ENCODE results near the gene MTERF2. TPM values are rescaled to one million over a fixed set of nuclear protein-coding genes. Genes with fewer than 3 reads are reported as not detected.

The MTERF2 gene
- total and polyA plus RNA-seq, 4 donors: 6.4 to 18.9 (median 13.7) TPM

DNA sequence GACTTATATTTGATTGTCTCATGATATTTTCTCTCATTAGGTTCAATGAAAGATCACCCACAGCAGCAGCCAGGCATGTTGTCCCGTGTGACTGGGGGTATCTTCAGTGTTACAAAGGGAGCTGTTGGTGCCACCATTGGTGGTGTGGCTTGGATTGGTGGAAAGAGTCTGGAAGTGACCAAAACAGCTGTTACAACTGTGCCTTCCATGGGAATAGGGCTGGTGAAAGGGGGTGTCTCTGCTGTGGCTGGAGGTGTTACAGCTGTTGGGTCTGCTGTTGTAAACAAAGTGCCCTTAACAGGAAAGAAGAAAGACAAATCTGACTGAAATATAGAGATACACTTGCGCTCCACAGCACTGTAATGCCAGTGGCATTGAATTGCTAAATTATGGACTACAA, 15.9 kb downstream of the MTERF2 start:
- WGBS: 98% methylated on average over 2 of the region's 2 CpGs
- H3K27ac ChIP-seq (ENCODE audit: low read depth in 1 of 2, low read length in 2 of 2): no peak overlapping the region
- no peaks in the 10 kb centered on the region for H3K27me3 ChIP-seq (ENCODE audit: control insufficient read depth in 4 of 4, insufficient read depth in 4 of 4, low read length in 3 of 4)
- H3K4me3 ChIP-seq (ENCODE audit: low read depth in 1 of 3, low read length in 3 of 3): no peak overlapping the region
- peaks cover 8 to 23% (median 11%) of the 10 kb centered on the region in 4 donors for H3K4me1 ChIP-seq (ENCODE audit: control insufficient read depth in 4 of 4, insufficient read depth in 4 of 4, low read length in 3 of 4)
- no peak for TF ChIP-seq FOXA2 (IDR thresholded peaks at IDR 0.05)
- DNase-seq (ENCODE audit: low spot score): no peak
- H3K9ac ChIP-seq (ENCODE audit: low read depth in 1 of 2, low read length in 2 of 2): no peak overlapping the region
- no peaks in the 10 kb centered on the region for H3K9me3 ChIP-seq (ENCODE audit: control insufficient read depth in 4 of 4, low read length in 3 of 4)
- peaks cover 6 to 18% (median 16%) of the 10 kb centered on the region in 4 donors for H3K36me3 ChIP-seq (ENCODE audit: control insufficient read depth in 4 of 4, insufficient read depth in 3 of 4, low read depth in 1 of 4, low read length in 3 of 4)

- H3K4me1 ChIP-seq (ENCODE audit: control insufficient read depth in 4 of 4, insufficient read depth in 4 of 4, low read length in 3 of 4): peaks cover 0 to 7% (median 3%) of the 10 kb centered on the region in 4 donors
- no peak overlapping the region for H3K9ac ChIP-seq (ENCODE audit: low read depth in 1 of 2, low read length in 2 of 2)
- no peak for TF ChIP-seq HNF4G (IDR thresholded peaks at IDR 0.05)
- no peak for DNase-seq (ENCODE audit: low spot score)
- 95% methylated on average over 2 of the region's 2 CpGs for whole genome bisulfite sequencing
- H3K9me3 ChIP-seq (ENCODE audit: control insufficient read depth in 4 of 4, low read length in 3 of 4): no peaks in the 10 kb centered on the region
- no peaks in the 10 kb centered on the region for H3K27me3 ChIP-seq (ENCODE audit: control insufficient read depth in 4 of 4, insufficient read depth in 4 of 4, low read length in 3 of 4)
- peaks cover 2 to 12% (median 10%) of the 10 kb centered on the region in 4 donors for H3K36me3 ChIP-seq (ENCODE audit: control insufficient read depth in 4 of 4, insufficient read depth in 3 of 4, low read depth in 1 of 4, low read length in 3 of 4)
- H3K27ac ChIP-seq (ENCODE audit: low read depth in 1 of 2, low read length in 2 of 2): no peak overlapping the region
- H3K4me3 ChIP-seq (ENCODE audit: low read depth in 1 of 3, low read length in 3 of 3): no peak overlapping the region
These were observed 22.4 kb downstream of the MTERF2 start for GRCh38 chr12:106964526-106964925.

DNA sequence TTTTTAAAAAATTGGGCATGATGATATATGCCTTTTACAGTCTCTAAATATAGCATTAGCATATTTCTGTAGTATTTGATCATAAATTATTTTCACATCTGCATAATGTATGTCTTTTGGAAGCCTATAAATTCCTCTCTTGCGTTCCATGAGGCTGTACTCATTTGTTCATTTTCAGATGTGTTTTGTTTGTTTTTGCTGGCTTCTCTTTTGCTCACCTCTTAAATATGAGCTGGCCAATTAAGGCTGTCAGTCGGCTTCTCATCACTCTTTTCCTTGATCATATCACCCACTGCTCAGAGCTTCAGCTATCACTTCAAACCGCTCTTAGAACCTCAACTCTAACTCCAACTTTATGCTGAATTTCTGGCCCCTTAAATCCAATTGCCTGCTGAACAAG, 24.7 kb downstream of the MTERF2 start:
- Histone ChIP-seq H3K27ac (ENCODE audit: low read depth in 1 of 2, low read length in 2 of 2) (no peak overlapping the region), H3K27me3 (ENCODE audit: control insufficient read depth in 4 of 4, insufficient read depth in 4 of 4, low read length in 3 of 4) (no peaks in the 10 kb centered on the region), H3K36me3 (ENCODE audit: control insufficient read depth in 4 of 4, insufficient read depth in 3 of 4, low read depth in 1 of 4, low read length in 3 of 4) (peaks cover 2 to 3% (median 3%) of the 10 kb centered on the region in 4 donors), H3K4me3 (ENCODE audit: low read depth in 1 of 3, low read length in 3 of 3) (no peak overlapping the region), H3K4me1 (ENCODE audit: control insufficient read depth in 4 of 4, insufficient read depth in 4 of 4, low read length in 3 of 4) (peaks cover 6 to 10% (median 7%) of the 10 kb centered on the region in 4 donors), H3K9me3 (ENCODE audit: control insufficient read depth in 4 of 4, low read length in 3 of 4) (no peaks in the 10 kb centered on the region), H3K9ac (ENCODE audit: low read depth in 1 of 2, low read length in 2 of 2) (no peak overlapping the region)
- no peak for DNase-seq (ENCODE audit: low spot score)
- TF ChIP-seq JUND (IDR thresholded peaks at IDR 0.05) (no peak), HNF4A (conservative IDR thresholded peaks at IDR 0.05) (no peak), RXRA (IDR thresholded peaks at IDR 0.05) (no peak), SP1 (IDR thresholded peaks at IDR 0.05) (no peak), GABPA (IDR thresholded peaks at IDR 0.05 in 1 of 2, conservative IDR thresholded peaks at IDR 0.05 in 1 of 2) (no peak), NR2F2 (IDR thresholded peaks at IDR 0.05) (no peak), YY1 (IDR thresholded peaks at IDR 0.05) (no peak), FOXA1 (IDR thresholded peaks at IDR 0.05) (no peak), EGR1 (IDR thresholded peaks at IDR 0.05; ENCODE audit: low read depth in 2 of 2) (no peak), ZBTB33 (IDR thresholded peaks at IDR 0.05) (no peak)
- TF ChIP-seq, protein P1, sequence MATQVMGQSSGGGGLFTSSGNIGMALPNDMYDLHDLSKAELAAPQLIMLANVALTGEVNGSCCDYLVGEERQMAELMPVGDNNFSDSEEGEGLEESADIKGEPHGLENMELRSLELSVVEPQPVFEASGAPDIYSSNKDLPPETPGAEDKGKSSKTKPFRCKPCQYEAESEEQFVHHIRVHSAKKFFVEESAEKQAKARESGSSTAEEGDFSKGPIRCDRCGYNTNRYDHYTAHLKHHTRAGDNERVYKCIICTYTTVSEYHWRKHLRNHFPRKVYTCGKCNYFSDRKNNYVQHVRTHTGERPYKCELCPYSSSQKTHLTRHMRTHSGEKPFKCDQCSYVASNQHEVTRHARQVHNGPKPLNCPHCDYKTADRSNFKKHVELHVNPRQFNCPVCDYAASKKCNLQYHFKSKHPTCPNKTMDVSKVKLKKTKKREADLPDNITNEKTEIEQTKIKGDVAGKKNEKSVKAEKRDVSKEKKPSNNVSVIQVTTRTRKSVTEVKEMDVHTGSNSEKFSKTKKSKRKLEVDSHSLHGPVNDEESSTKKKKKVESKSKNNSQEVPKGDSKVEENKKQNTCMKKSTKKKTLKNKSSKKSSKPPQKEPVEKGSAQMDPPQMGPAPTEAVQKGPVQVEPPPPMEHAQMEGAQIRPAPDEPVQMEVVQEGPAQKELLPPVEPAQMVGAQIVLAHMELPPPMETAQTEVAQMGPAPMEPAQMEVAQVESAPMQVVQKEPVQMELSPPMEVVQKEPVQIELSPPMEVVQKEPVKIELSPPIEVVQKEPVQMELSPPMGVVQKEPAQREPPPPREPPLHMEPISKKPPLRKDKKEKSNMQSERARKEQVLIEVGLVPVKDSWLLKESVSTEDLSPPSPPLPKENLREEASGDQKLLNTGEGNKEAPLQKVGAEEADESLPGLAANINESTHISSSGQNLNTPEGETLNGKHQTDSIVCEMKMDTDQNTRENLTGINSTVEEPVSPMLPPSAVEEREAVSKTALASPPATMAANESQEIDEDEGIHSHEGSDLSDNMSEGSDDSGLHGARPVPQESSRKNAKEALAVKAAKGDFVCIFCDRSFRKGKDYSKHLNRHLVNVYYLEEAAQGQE (IDR thresholded peaks at IDR 0.05): no peak
- WGBS: 96% methylated on average over 3 of the region's 3 CpGs

All from liver (tissue), 9 donors.